ENCODE data around the gene INPP5D.

GRCh38 chr2:233089851-233090250 is 29.7 kb downstream of the INPP5D start:
- TF ChIP-seq CTCF (IDR thresholded peaks at IDR 0.05) (no peak), EP300 (IDR thresholded peaks at IDR 0.05) (no peak)
